Tibial artery (tissue), 4 donors: ENCODE data around the gene DLG2.

Source experiments
- DNase-seq, 2 donors: peaks; one replicate each; pipeline ENCODE4 v3.0.0-alpha.2; 2019
- H3K27ac ChIP-seq, 2 donors: fragments of 200-600 bp; sonication (generic) in 1 of 2; 1 replicate in 1 of 2; 2 replicates in 1 of 2; pipeline ENCODE4 v1.5.1; 2018 to 2019; ENCODE audit warnings: mild to moderate bottlenecking in 1 of 2
- H3K27me3 ChIP-seq, 2 donors: fragments of 200-600 bp; sonication (generic) in 1 of 2; one replicate each; pipeline versions ENCODE4 v1.5.1 to v1.6.0; 2016 to 2019
- H3K36me3 ChIP-seq, 3 donors: fragments of 200-600 bp; sonication (generic) in 2 of 3; one replicate each; pipeline ENCODE4 v1.5.1; 2016 to 2019; ENCODE audit warnings: mild to moderate bottlenecking in 2 of 3
- H3K4me1 ChIP-seq, 4 donors: fragments of 200-600 bp; sonication (generic) in 2 of 4; 1 replicate in 3 of 4; 2 replicates in 1 of 4; pipeline ENCODE4 v1.5.1; 2016 to 2019
- H3K4me3 ChIP-seq, 2 donors: fragments of 200-600 bp; sonication (generic) in 1 of 2; 1 replicate in 1 of 2; 2 replicates in 1 of 2; pipeline ENCODE4 v1.5.1; 2018 to 2019; ENCODE audit warnings: mild to moderate bottlenecking in 2 of 2
- H3K9me3 ChIP-seq, 3 donors: fragments of 200-600 bp; sonication (generic) in 1 of 3; one replicate each; pipeline ENCODE4 v1.5.1; 2016 to 2019
- intact Hi-C: fragments of 100-400 bp; cut with DNase I; formaldehyde crosslinking; loops from one replicate; pipeline ENCODE4 v1.15.0; 2023; ENCODE audit warnings: low total_unique reads
- TF ChIP-seq, protein P1 (sequence below), 2 experiments: fragments of 200-600 bp in 1 of 2; fragments of 450-650 bp in 1 of 2; IDR thresholded peaks; one replicate each; pipeline ENCODE4 v1.5.1; 2017 to 2019; ENCODE audit warnings: antibody characterized with exemption in 2 of 2, mild to moderate bottlenecking in 1 of 2, moderate library complexity in 1 of 2

Gene DLG2

DNA sequence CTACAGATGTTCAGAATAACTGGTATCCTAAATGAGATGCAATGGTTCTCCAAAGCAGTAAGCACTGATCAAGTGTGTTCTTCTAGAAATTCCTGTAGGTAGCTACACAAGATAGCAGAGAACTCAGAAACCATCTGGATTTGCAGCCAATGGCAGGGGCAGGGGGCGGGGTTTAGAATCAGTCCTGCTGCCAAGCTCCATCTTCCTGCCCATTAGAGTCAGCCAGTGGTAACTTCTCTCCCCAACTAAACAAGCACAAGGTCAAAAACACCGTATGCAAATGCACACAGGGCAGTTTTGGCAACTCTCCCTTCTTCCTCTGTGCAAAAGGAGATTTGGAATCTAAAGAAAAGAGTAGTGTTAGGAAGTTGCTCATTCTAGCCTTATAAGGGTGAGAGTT lies 2103.5 kb downstream of the DLG2 start:
- Histone ChIP-seq H3K4me3 (no peak overlapping the region), H3K9me3 (no peaks in the 10 kb centered on the region), H3K4me1 (no peaks in the 10 kb centered on the region), H3K27me3 (no peaks in the 10 kb centered on the region), H3K36me3 (no peaks in the 10 kb centered on the region), H3K27ac (no peak overlapping the region)
- intact Hi-C loops, result no loop called here
- TF ChIP-seq, protein P1, sequence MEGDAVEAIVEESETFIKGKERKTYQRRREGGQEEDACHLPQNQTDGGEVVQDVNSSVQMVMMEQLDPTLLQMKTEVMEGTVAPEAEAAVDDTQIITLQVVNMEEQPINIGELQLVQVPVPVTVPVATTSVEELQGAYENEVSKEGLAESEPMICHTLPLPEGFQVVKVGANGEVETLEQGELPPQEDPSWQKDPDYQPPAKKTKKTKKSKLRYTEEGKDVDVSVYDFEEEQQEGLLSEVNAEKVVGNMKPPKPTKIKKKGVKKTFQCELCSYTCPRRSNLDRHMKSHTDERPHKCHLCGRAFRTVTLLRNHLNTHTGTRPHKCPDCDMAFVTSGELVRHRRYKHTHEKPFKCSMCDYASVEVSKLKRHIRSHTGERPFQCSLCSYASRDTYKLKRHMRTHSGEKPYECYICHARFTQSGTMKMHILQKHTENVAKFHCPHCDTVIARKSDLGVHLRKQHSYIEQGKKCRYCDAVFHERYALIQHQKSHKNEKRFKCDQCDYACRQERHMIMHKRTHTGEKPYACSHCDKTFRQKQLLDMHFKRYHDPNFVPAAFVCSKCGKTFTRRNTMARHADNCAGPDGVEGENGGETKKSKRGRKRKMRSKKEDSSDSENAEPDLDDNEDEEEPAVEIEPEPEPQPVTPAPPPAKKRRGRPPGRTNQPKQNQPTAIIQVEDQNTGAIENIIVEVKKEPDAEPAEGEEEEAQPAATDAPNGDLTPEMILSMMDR (IDR thresholded peaks at IDR 0.05), result no peak
- DNase-seq, result no peak

DNA sequence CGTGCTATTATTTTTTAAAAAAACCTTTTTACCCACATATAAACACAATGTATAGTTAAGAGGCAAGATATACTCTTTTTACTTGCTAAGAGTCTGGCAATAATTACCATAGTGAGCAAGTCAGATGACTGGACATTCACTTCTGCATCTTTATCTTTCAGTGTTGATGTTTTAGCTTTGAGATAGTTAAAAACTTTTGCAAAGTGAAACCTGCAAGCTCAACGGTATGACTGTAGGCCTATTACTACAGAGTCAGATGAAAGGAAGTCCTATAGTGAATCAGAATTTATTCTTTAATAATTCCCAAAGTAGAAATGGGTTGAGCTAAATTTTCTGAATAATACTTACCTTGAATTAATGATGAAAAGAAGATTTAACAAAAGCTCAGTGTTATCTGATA lies 2104.2 kb downstream of the DLG2 start:
- no peaks in the 10 kb centered on the region for H3K27me3 ChIP-seq
- no peak overlapping the region for H3K27ac ChIP-seq
- intact Hi-C loops, result no loop called here
- no peaks in the 10 kb centered on the region for H3K9me3 ChIP-seq
- DNase-seq, result no peak
- TF ChIP-seq, protein P1 (IDR thresholded peaks at IDR 0.05), result no peak
- no peak overlapping the region for H3K4me3 ChIP-seq
- H3K36me3 ChIP-seq, result no peaks in the 10 kb centered on the region
- H3K4me1 ChIP-seq, result no peaks in the 10 kb centered on the region

DNA sequence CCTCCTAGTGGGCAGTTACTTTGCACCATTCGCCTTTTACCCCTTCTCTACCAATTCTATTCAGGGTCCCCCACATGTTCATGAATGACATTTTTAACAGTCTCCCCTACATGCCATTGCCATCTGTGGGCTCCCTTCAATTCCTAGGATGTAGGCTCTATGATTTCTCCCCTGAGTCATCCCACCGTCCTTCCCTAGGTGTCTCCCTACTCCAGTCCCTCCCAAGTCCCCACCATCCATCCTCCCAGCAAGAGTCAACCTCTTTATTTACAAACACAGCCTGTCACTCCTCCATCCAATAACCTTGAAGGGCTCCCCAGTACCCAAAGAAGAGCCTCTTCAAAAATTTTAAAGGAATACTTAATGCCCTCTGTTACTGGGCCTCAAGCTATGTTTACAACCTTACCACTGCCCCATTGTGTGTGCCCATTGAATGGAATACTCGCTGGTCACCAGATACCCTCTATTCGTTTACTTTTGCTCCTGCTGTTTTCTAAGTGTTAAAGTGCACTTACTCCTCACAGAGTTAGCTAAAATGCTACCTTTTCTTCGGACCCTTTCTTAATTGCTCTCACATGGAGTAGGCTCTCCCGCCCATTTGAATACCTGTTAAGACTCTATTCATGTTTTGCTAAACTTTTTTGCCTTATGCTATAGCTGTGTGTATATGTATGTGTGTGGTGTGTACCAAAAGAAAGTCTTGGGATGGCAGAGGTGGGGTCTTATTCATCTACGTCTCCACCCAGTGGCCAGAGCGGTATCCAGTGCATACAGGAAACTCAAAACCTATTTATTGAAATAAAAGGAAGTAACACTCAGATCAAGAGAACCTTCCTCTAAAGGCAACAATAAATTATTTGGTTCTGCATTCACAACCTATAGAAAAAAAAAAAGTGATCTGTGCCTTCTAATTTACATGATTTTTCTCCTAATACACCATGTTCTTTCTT lies 2105.2 kb downstream of the DLG2 start:
- no peak for DNase-seq
- TF ChIP-seq, protein P1 (IDR thresholded peaks at IDR 0.05), result no peak
- Histone ChIP-seq H3K4me1 (no peaks in the 10 kb centered on the region), H3K36me3 (no peaks in the 10 kb centered on the region), H3K9me3 (no peaks in the 10 kb centered on the region), H3K27me3 (no peaks in the 10 kb centered on the region), H3K27ac (no peak overlapping the region), H3K4me3 (no peak overlapping the region)
- intact Hi-C loops, result no loop called here

DNA sequence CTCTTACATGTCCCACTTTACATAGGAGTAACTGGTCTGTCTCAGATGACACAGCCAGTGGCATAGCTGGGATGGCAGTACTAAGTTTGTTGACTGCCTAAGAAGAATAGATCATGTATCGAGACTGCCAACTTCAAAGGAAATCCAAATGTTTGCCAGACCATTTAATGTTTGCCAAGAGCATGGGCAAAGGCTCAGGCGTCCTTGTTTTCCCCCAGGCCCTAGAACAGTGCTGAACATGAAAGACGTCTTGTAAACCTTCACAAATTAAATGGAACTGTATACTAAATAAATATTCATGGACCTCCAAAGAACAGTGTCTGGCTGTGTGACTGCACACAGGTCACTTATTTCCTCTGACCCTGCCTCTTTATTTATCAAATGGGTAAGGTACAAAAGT lies 2106.3 kb downstream of the DLG2 start:
- intact Hi-C loops, result no loop called here
- no peaks in the 10 kb centered on the region for H3K27me3 ChIP-seq
- TF ChIP-seq, protein P1 (IDR thresholded peaks at IDR 0.05), result no peak
- no peaks in the 10 kb centered on the region for H3K36me3 ChIP-seq
- no peak overlapping the region for H3K27ac ChIP-seq
- no peaks in the 10 kb centered on the region for H3K4me1 ChIP-seq
- no peaks in the 10 kb centered on the region for H3K9me3 ChIP-seq
- DNase-seq, result no peak
- H3K4me3 ChIP-seq, result no peak overlapping the region

DNA sequence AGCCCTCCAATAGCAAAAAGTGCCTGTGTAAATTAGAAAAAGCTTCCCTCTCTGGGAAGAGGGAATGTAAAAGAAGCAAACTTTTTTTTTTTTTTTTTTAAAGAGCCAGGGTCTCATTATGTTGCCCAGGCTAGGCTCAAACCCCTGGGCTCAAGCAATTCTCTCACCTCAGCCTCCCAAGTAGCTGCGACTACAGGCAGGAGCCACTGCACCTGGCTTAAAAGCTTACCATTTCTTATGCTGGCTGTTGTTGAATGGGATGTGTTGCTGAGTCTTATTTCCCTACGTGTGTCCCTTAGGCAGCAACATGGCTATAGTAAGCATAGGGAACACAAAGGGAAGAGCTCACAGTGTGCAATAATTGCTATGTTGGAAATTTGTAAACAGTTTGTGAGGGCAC lies 2115.5 kb downstream of the DLG2 start:
- H3K9me3 ChIP-seq, result no peaks in the 10 kb centered on the region
- TF ChIP-seq, protein P1 (IDR thresholded peaks at IDR 0.05), result no peak
- no peak for DNase-seq
- intact Hi-C loops, result no loop called here
- H3K4me1 ChIP-seq, result peaks cover 0 to 4% (median 0%) of the 10 kb centered on the region in 4 donors
- H3K27me3 ChIP-seq, result no peaks in the 10 kb centered on the region
- no peak overlapping the region for H3K4me3 ChIP-seq
- H3K36me3 ChIP-seq, result no peaks in the 10 kb centered on the region
- no peak overlapping the region for H3K27ac ChIP-seq
